GM12874 (cell line): ENCODE measurements around the gene ZFC3H1.

Source experiments
- TF ChIP-seq, protein P1 (sequence below): IDR thresholded peaks from 2 replicates; pipeline ENCODE4 v1.5.1; 2011; ENCODE audit warnings: low read depth, mild to moderate bottlenecking, control low read depth, low read length, moderate library complexity; ENCODE audit not compliant: insufficient read depth

ZFC3H1 gene

DNA sequence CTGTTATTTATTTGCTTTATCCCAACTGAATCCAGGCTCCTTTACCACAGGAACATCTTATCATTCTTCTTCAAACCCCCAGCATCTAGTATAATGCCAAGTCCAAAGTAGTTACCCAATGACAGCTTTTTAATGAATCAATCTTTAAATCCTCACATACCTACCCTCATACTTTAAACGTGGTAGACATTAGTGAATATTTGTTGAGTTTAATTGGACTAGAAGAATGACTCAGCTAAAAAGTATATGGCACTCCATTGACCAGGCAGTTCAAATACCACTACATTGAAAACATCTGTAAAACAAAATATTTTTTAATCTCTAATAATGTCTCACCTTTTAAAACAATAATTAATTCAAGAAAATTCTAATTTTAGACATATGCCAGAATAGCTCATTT lies 98.1 kb downstream of the ZFC3H1 start:
- TF ChIP-seq, protein P1, sequence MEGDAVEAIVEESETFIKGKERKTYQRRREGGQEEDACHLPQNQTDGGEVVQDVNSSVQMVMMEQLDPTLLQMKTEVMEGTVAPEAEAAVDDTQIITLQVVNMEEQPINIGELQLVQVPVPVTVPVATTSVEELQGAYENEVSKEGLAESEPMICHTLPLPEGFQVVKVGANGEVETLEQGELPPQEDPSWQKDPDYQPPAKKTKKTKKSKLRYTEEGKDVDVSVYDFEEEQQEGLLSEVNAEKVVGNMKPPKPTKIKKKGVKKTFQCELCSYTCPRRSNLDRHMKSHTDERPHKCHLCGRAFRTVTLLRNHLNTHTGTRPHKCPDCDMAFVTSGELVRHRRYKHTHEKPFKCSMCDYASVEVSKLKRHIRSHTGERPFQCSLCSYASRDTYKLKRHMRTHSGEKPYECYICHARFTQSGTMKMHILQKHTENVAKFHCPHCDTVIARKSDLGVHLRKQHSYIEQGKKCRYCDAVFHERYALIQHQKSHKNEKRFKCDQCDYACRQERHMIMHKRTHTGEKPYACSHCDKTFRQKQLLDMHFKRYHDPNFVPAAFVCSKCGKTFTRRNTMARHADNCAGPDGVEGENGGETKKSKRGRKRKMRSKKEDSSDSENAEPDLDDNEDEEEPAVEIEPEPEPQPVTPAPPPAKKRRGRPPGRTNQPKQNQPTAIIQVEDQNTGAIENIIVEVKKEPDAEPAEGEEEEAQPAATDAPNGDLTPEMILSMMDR: no peak

DNA sequence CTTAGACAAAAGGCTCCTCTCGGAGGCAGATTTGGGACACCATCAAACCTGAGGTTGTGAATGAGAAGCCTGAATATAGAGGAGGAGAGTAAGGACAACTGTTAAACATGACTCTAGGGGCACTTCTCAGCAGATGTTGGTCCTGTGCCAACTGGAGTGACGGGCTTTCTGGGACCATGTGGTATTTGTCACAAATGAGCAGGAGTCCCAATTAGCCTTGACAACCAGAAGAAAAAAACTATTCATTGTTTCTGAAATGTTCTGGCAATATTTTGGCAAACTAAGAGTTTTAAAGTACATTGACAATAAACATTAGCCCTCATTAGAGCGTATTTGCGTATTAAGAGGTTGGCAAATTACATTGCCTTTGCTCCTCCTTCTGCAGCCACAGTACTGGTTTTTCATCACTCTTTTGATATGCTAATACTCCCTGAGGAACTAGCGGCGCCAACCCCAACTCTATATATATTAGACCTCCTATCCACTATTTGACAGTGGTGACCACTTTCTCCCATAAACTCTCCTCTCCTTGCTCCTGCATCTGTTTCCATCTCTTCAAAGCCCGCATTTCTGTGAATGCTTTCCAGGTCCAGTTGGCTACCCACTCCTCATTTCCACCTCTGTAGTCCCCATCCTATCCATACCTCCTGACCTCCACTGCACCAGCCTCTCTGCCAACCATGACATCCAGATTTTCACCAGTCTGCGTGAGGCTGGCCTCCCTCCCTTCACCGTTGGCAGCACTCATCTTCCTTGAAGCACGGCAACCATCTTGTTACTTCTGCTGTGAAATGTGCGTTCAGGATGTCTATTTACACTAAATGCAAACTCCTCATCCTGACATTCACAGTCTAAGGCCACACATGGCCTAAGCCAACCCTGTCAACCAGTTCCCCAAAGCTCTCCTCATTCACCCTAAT lies 100.7 kb downstream of the ZFC3H1 start:
- TF ChIP-seq, protein P1: no peak
